SK-N-SH treated with all-trans-retinoic acid at 6 μM for 48 hours (cell line): Measurements from ENCODE around the gene ISCA2.

Experiments used
- ATAC-seq: fragments of 200-7000 bp; cut with Tn5 transposase; 3 replicates; pipeline ENCODE4 v1.9.1; 2020; ENCODE audit warnings: mild to moderate bottlenecking, moderate library complexity
- CREB5 ChIP-seq: fragments of 250-450 bp; sonication (Bioruptor Pico); IDR thresholded peaks from 2 replicates; pipeline ENCODE4 v1.5.1; 2020; ENCODE audit warnings: low read depth, mild to moderate bottlenecking, moderate library complexity
- CSDC2 ChIP-seq: fragments of 250-450 bp; sonication (Bioruptor Pico); IDR thresholded peaks from 2 replicates; pipeline ENCODE4 v1.5.0; 2020; ENCODE audit warnings: mild to moderate bottlenecking, moderate library complexity
- CSRNP3 ChIP-seq: fragments of 250-450 bp; sonication (Bioruptor Pico); IDR thresholded peaks from 2 replicates; pipeline ENCODE4 v1.5.1; 2021; ENCODE audit warnings: mild to moderate bottlenecking, moderate library complexity
- ESRRG ChIP-seq: fragments of 250-450 bp; sonication (Bioruptor Pico); IDR thresholded peaks from 2 replicates; pipeline ENCODE4 v1.6.1; 2021; ENCODE audit warnings: mild to moderate bottlenecking
- GLIS3 ChIP-seq: fragments of 250-450 bp; sonication (Bioruptor Pico); IDR thresholded peaks from 2 replicates; pipeline ENCODE4 v1.5.0; 2020; ENCODE audit warnings: mild to moderate bottlenecking, moderate library complexity
- ISL1 ChIP-seq: fragments of 250-450 bp; sonication (Bioruptor Pico); IDR thresholded peaks from 2 replicates; pipeline ENCODE4 v2.1.2; 2022; ENCODE audit warnings: mild to moderate bottlenecking, moderate library complexity
- OSR1 ChIP-seq: fragments of 250-450 bp; sonication (Bioruptor Pico); IDR thresholded peaks from 2 replicates; pipeline ENCODE4 v1.8.0; 2022; ENCODE audit warnings: moderate library complexity, mild to moderate bottlenecking, inconsistent platforms
- PATZ1 ChIP-seq: fragments of 250-450 bp; sonication (Bioruptor Pico); IDR thresholded peaks from 2 replicates; pipeline ENCODE4 v1.8.0; 2020; ENCODE audit warnings: mild to moderate bottlenecking, moderate library complexity, borderline replicate concordance
- POU6F1 ChIP-seq: fragments of 250-450 bp; sonication (Bioruptor Pico); IDR thresholded peaks from 2 replicates; pipeline ENCODE4 v1.8.0; 2021; ENCODE audit warnings: low read depth, mild to moderate bottlenecking, moderate library complexity, borderline replicate concordance
- PPARA ChIP-seq: fragments of 250-450 bp; sonication (Bioruptor Pico); IDR thresholded peaks from 2 replicates; pipeline ENCODE4 v1.5.0; 2020; ENCODE audit warnings: mild to moderate bottlenecking, borderline replicate concordance
- RARB ChIP-seq: fragments of 250-450 bp; sonication (Bioruptor Pico); IDR thresholded peaks from 2 replicates; pipeline ENCODE4 v1.8.0; 2021; ENCODE audit warnings: mild to moderate bottlenecking, moderate library complexity
- TCF4 ChIP-seq: fragments of 250-450 bp; sonication (Bioruptor Pico); IDR thresholded peaks from 2 replicates; pipeline ENCODE4 v1.8.0; 2021; ENCODE audit warnings: mild to moderate bottlenecking, moderate library complexity, borderline replicate concordance
- TOX ChIP-seq: fragments of 250-450 bp; sonication (Bioruptor Pico); IDR thresholded peaks from 2 replicates; pipeline ENCODE4 v1.8.0; 2021; ENCODE audit warnings: mild to moderate bottlenecking, moderate library complexity, borderline replicate concordance
- TSHZ2 ChIP-seq: fragments of 250-450 bp; sonication (Bioruptor Pico); IDR thresholded peaks from 2 replicates; pipeline ENCODE4 v1.5.0; 2020; ENCODE audit warnings: mild to moderate bottlenecking, moderate library complexity
- ZC3H10 ChIP-seq: fragments of 250-450 bp; sonication (Bioruptor Pico); IDR thresholded peaks from 2 replicates; pipeline ENCODE4 v1.5.1; 2021; ENCODE audit warnings: mild to moderate bottlenecking, moderate library complexity
- ZFP3 ChIP-seq: fragments of 250-450 bp; sonication (Bioruptor Pico); IDR thresholded peaks from 2 replicates; pipeline ENCODE4 v1.5.0; 2020; ENCODE audit warnings: mild to moderate bottlenecking, moderate library complexity
- ZNF70 ChIP-seq: fragments of 450-650 bp; formaldehyde crosslinking; IDR thresholded peaks from 2 replicates; pipeline ENCODE4 v1.5.0; 2020; ENCODE audit warnings: mild to moderate bottlenecking, moderate library complexity
- ZNF8 ChIP-seq: fragments of 450-650 bp; formaldehyde crosslinking; IDR thresholded peaks from 2 replicates; pipeline ENCODE4 v1.5.0; 2020; ENCODE audit warnings: mild to moderate bottlenecking, moderate library complexity

ISCA2 gene

GRCh38 chr14:74474376-74474775 is 19.2 kb upstream of the ISCA2 start:
- ATAC-seq, result no peak
- TF ChIP-seq ESRRG (CRISPR knock-in tag) (no peak), ZC3H10 (CRISPR knock-in tag) (no peak), CSDC2 (CRISPR knock-in tag) (no peak), GLIS3 (CRISPR knock-in tag) (no peak)
- TF ChIP-seq, all 23 proteins: peak for 0

GRCh38 chr14:74475678-74476077 is 17.9 kb upstream of the ISCA2 start:
- ATAC-seq, result peak; percentile 87
- no peak for TF ChIP-seq GLIS3 (CRISPR knock-in tag)

- TF ChIP-seq TSHZ2 (CRISPR knock-in tag) (no peak), ZNF8 (CRISPR knock-in tag) (no peak), TOX (CRISPR knock-in tag) (no peak), TCF4 (CRISPR knock-in tag) (no peak)
- peak; percentile 31 for ATAC-seq
Observed at GRCh38 chr14:74476107-74476506, 17.5 kb upstream of the ISCA2 start.

GRCh38 chr14:74476607-74477006 is 17.0 kb upstream of the ISCA2 start:
- ATAC-seq, result no peak
- TF ChIP-seq ESRRG (CRISPR knock-in tag), result no peak
- TF ChIP-seq ZNF8 (CRISPR knock-in tag), result no peak

- ATAC-seq, result peak; percentile 76
- no peak for TF ChIP-seq PPARA (CRISPR knock-in tag)
- TF ChIP-seq ISL1 (CRISPR knock-in tag), result no peak
- TF ChIP-seq ZNF70 (CRISPR knock-in tag), result no peak
- TF ChIP-seq TCF4 (CRISPR knock-in tag), result no peak
- TF ChIP-seq ESRRG (CRISPR knock-in tag), result no peak
- no peak for TF ChIP-seq ZFP3 (CRISPR knock-in tag)
- TF ChIP-seq ZNF8 (CRISPR knock-in tag), result no peak
- TF ChIP-seq OSR1 (CRISPR knock-in tag), result no peak
- TF ChIP-seq TOX (CRISPR knock-in tag), result no peak
- no peak for TF ChIP-seq PATZ1 (CRISPR knock-in tag)
- TF ChIP-seq CREB5, result no peak
- TF ChIP-seq POU6F1 (CRISPR knock-in tag), result no peak
Observed at GRCh38 chr14:74478996-74479635, 14.4 kb upstream of the ISCA2 start.

GRCh38 chr14:74480046-74480445 is 13.5 kb upstream of the ISCA2 start:
- no peak for TF ChIP-seq RARB (CRISPR knock-in tag)
- no peak for TF ChIP-seq ZFP3 (CRISPR knock-in tag)
- TF ChIP-seq ESRRG (CRISPR knock-in tag), result no peak
- TF ChIP-seq CSRNP3 (CRISPR knock-in tag), result no peak
- no peak for TF ChIP-seq GLIS3 (CRISPR knock-in tag)
- TF ChIP-seq PPARA (CRISPR knock-in tag), result no peak
- no peak for ATAC-seq
